Natural killer cell (primary cell): ENCODE results near the gene KLHL30. TPM values are rescaled to one million over a fixed set of nuclear protein-coding genes. Genes with fewer than 3 reads are reported as not detected.

ENCODE experiments used
- ATAC-seq, 3 donors: fragments of 150-1000 bp in 2 of 3; fragments of 200-7000 bp in 1 of 3; cut with Tn5 transposase; 1 replicate in 1 of 3; 2 replicates in 2 of 3; pipeline ENCODE4 v1.10.0; 2021; ENCODE audit warnings: mild to moderate bottlenecking in 2 of 3, moderate library complexity in 2 of 3
- DNase-seq, 2 donors: peaks; one replicate each; pipeline versions ENCODE4 v3.0.0 to v3.0.0-alpha.2; 2013 to 2021; ENCODE audit warnings: mixed read lengths in 1 of 2
- H3K27ac ChIP-seq: one replicate; pipeline ENCODE4 v1.5.1; 2013; ENCODE audit warnings: mild to moderate bottlenecking, low read length
- H3K27me3 ChIP-seq: one replicate; pipeline ENCODE4 v1.6.1; 2013; ENCODE audit warnings: low read length; ENCODE audit not compliant: control insufficient read depth, insufficient read depth
- H3K36me3 ChIP-seq: one replicate; pipeline ENCODE4 v1.6.1; 2013; ENCODE audit warnings: low read length; ENCODE audit not compliant: control insufficient read depth, insufficient read depth
- H3K4me1 ChIP-seq: one replicate; pipeline ENCODE4 v1.6.1; 2013; ENCODE audit warnings: low read length; ENCODE audit not compliant: control insufficient read depth, insufficient read depth
- H3K4me3 ChIP-seq: one replicate; pipeline ENCODE4 v1.5.1; 2013; ENCODE audit warnings: low read length
- H3K9me3 ChIP-seq: one replicate; pipeline ENCODE4 v1.6.1; 2013; ENCODE audit warnings: low read length; ENCODE audit not compliant: control insufficient read depth, insufficient read depth
- H3K27ac Mint-ChIP-seq, 2 donors: one replicate each; pipeline ENCODE4 v1.8.0; 2022; ENCODE audit warnings: mild to moderate bottlenecking in 2 of 2, mixed read lengths in 2 of 2, moderate library complexity in 1 of 2
- H3K27me3 Mint-ChIP-seq, 2 donors: one replicate each; pipeline ENCODE4 v1.8.0; 2022; ENCODE audit warnings: low read depth in 2 of 2, mixed read lengths in 2 of 2
- H3K36me3 Mint-ChIP-seq: one replicate; pipeline ENCODE4 v1.8.0; 2022; ENCODE audit warnings: mixed read lengths
- H3K4me1 Mint-ChIP-seq, 2 donors: one replicate each; pipeline ENCODE4 v1.8.0; 2022; ENCODE audit warnings: mixed read lengths in 2 of 2
- H3K4me3 Mint-ChIP-seq: one replicate; pipeline ENCODE4 v1.8.0; 2022; ENCODE audit warnings: mild to moderate bottlenecking, moderate library complexity, mixed read lengths
- H3K9me3 Mint-ChIP-seq, 2 donors: one replicate each; pipeline ENCODE4 v1.8.0; 2022; ENCODE audit warnings: mixed read lengths in 2 of 2
- WGBS: methylation state at CpG from one replicate; pipeline ENCODE4 v1.1.7; 2013; ENCODE audit warnings: missing lambda C conversion rate; ENCODE audit not compliant: insufficient coverage; 5-methylcytosine and 5-hydroxymethylcytosine counted together
- intact Hi-C: fragments of 100-400 bp; cut with micrococcal nuclease; formaldehyde crosslinking; loops from one replicate; pipeline ENCODE4 v1.14.2; 2022
- total RNA-seq, 4 donors: library from RNA; stranded (reverse); fragments of 120-200 nt in 1 of 4; gene quantifications; one replicate each; pipeline versions ENCODE4 v1.2.3 to v1.2.4, GENCODE V29; 2013 to 2022
- TF ChIP-seq, protein P1 (sequence below): fragments of 200-600 bp; IDR thresholded peaks from one replicate; pipeline ENCODE4 v1.8.0; 2022; ENCODE audit warnings: antibody characterized with exemption

Gene KLHL30
- total RNA-seq = not detected
- not detected for total RNA-seq (2013)

GRCh38 chr2:238138331-238139195 is at the start of gene KLHL30:
KLHL30 (plus strand) TSS chr2:238138668; CDS start chr2:238140755, 2,087 bp downstream.
- TF ChIP-seq, protein P1, sequence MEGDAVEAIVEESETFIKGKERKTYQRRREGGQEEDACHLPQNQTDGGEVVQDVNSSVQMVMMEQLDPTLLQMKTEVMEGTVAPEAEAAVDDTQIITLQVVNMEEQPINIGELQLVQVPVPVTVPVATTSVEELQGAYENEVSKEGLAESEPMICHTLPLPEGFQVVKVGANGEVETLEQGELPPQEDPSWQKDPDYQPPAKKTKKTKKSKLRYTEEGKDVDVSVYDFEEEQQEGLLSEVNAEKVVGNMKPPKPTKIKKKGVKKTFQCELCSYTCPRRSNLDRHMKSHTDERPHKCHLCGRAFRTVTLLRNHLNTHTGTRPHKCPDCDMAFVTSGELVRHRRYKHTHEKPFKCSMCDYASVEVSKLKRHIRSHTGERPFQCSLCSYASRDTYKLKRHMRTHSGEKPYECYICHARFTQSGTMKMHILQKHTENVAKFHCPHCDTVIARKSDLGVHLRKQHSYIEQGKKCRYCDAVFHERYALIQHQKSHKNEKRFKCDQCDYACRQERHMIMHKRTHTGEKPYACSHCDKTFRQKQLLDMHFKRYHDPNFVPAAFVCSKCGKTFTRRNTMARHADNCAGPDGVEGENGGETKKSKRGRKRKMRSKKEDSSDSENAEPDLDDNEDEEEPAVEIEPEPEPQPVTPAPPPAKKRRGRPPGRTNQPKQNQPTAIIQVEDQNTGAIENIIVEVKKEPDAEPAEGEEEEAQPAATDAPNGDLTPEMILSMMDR = no peak
- no peaks in the 10 kb centered on the region for H3K36me3 ChIP-seq
- ATAC-seq (no peak), DNase-seq (no peak)
- no peaks in the 10 kb centered on the region for H3K9me3 ChIP-seq
- H3K27ac ChIP-seq = no peak within 1 kb of the TSS
- Mint-ChIP-seq H3K9me3 (no peaks in the 10 kb centered on the region), H3K4me1 (peaks cover 8 to 9% of the 10 kb centered on the region in 2 donors), H3K27ac (no peak within 1 kb of the TSS), H3K27me3 (no peaks in the 10 kb centered on the region), H3K4me3 (no peak within 1 kb of the TSS), H3K36me3 (no peaks in the 10 kb centered on the region)
- 63% methylated on average over 22 of the region's 22 CpGs for WGBS
- no peak within 1 kb of the TSS for H3K4me3 ChIP-seq
- intact Hi-C loops = no loop called here
- peaks cover 20% of the 10 kb centered on the region for H3K4me1 ChIP-seq
- H3K27me3 ChIP-seq = no peaks in the 10 kb centered on the region

DNA sequence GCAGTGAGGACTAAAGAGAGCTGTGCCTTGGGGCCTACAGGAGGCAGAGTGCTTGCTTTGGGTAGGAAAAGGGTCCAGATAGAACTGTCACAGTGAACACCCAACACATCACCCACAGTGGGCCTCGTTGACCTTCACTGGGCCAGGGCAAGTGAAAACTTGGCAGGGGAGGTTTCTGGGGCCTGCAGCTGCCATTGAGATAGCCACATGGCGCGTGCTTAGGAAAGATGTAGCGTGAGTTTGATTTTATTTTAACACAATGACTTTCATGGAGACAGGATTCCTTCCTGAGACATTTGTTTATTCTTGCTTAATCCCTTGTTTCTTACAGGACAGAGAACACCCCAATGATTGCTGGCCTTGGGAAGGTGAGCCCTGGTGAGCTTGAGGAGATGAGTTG is 47.6 kb upstream of the KLHL30 start:
- H3K4me3 ChIP-seq = no peak overlapping the region
- ATAC-seq (no peak), DNase-seq (no peak)
- Mint-ChIP-seq H3K27me3 (no peaks in the 10 kb centered on the region), H3K36me3 (no peaks in the 10 kb centered on the region), H3K4me1 (peaks cover 10 to 11% of the 10 kb centered on the region in 2 donors), H3K9me3 (no peaks in the 10 kb centered on the region), H3K27ac (no peak overlapping the region), H3K4me3 (no peak overlapping the region)
- H3K27ac ChIP-seq = no peak overlapping the region
- peaks cover 9% of the 10 kb centered on the region for H3K4me1 ChIP-seq
- intact Hi-C loops = no loop called here
- WGBS = 88% methylated on average over 4 of the region's 4 CpGs
- no peaks in the 10 kb centered on the region for H3K9me3 ChIP-seq
- peaks cover 2% of the 10 kb centered on the region for H3K36me3 ChIP-seq
- no peaks in the 10 kb centered on the region for H3K27me3 ChIP-seq
- TF ChIP-seq, protein P1 = no peak

GRCh38 chr2:238091436-238092060 is 46.9 kb upstream of the KLHL30 start:
- TF ChIP-seq, protein P1 = no peak
- no peak overlapping the region for H3K27ac ChIP-seq
- no peak for ATAC-seq
- H3K27me3 Mint-ChIP-seq = no peaks in the 10 kb centered on the region
- 98% methylated on average over 15 of the region's 16 CpGs for WGBS
- no peak overlapping the region for H3K4me3 ChIP-seq
- no peak overlapping the region for H3K4me3 Mint-ChIP-seq
- H3K9me3 ChIP-seq = no peaks in the 10 kb centered on the region
- peaks cover 9% of the 10 kb centered on the region for H3K4me1 ChIP-seq
- DNase-seq = no peak
- H3K27ac Mint-ChIP-seq = no peak overlapping the region
- peaks cover 2% of the 10 kb centered on the region for H3K36me3 ChIP-seq
- H3K36me3 Mint-ChIP-seq = no peaks in the 10 kb centered on the region
- no peaks in the 10 kb centered on the region for H3K9me3 Mint-ChIP-seq
- intact Hi-C loops = no loop called here
- no peaks in the 10 kb centered on the region for H3K27me3 ChIP-seq
- peaks cover 10 to 11% of the 10 kb centered on the region in 2 donors for H3K4me1 Mint-ChIP-seq
